NOMO-1 treated with dmso at 0.1 percent for 144 hours (cell line): ENCODE results near the gene IER5L.

Source experiments
- DNase-seq: peaks from one replicate; lab custom pipeline; 2025; ENCODE audit not compliant: unreplicated experiment; lab: John Stamatoyannopoulos, UW

The IER5L gene

GRCh38 chr9:129182122-129182521 lies 4.1 kb upstream of the IER5L start:
- DNase-seq, result no peak

GRCh38 chr9:129181246-129181645 lies 3.2 kb upstream of the IER5L start:
- no peak for DNase-seq

DNA sequence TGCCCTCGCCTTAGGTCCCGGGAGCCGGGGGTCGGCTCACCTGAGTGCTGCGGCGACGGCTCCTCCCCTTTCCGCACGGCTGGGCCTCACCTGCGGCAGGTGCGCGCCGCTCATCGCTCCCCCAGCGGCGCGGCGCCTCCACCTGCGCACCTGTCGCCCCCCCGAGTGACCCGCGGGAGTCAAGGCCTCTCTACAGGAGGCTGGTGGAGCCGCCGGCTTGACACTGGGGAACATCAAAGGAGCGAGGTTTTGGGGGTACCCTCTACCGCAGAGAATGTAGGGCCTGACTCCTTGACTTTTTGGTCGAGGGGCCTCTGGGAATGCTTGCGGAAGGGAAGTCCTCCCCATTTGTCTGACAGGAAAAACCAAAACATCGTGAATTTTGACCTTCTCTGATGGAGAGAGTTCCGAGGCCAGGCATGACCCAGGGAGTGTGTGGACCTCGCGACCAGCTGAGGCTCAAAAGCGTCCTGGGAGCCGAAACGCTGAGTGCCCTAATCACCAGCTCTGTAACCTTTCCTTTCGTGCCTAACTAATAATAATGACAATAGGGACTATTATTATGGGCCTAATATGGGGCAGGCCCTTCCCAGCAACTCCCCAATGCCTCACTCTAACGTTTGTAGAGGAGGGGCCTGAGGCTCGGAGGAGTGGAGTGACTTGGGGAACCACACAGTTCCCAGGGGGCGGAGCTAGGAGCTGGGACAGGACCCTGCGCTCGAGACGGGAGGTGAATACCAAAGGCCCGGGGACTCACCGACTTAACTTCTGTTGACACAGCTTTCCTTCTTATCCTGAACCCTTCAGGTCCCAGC lies 714 bp upstream of the IER5L start:
- no peak for DNase-seq

DNA sequence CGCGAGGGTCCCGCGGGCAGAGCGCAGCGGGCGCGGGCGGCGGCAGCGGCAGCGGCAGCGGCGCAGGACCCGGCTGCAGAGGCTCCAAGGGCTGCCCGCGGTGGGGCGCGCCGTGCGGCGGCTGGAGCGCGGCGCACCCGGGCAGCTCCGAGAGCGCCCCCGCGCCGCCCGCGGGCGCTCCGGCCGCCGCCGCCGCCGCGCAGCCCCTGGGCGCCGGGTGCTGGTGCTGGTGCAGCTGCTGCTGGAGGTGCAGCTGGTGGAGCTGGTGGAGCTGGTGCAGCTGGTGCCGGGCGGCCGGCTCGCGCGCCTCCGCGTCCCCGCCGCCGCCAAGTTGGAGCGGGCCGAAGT lies 644 bp downstream of the IER5L start:
- DNase-seq, result no peak

DNA sequence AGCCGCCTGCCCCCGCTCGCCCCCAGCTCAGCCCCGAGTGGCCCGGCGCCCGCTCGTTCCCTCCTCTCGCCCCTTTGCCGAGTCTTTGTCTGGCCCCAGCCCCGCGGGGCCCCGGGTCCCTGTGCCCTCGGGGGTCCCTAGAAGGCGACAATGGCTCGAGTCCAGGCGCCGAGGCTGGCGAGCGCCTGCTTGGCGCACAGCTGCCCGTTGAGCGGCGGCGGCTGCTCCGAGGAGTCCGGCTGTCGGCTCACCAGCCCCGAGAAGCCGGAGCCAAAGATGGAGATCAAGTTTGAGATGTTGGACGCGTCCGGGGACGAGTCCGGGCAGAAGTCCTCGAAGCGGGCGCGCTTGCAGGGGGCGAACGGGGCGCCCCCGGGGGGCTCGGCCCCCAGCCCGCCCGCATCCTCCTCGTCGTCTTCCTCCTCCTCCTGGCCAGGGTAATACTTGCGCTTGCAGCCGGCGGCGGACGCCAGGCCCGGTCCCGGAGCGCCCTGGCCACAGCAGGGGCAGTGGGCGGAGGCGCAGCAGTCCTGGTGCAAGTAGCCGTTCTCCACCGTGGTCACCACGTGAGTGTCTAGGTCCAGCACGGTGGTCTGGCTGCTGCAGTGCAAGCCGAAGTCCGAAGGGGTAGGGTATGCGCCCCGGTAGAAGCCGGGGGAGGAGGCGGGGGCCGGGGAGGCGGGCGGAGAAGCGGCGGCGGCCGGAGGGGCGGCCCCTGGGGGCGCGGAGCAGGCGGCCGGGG lies 1.2 kb downstream of the IER5L start:
- DNase-seq, result no peak

DNA sequence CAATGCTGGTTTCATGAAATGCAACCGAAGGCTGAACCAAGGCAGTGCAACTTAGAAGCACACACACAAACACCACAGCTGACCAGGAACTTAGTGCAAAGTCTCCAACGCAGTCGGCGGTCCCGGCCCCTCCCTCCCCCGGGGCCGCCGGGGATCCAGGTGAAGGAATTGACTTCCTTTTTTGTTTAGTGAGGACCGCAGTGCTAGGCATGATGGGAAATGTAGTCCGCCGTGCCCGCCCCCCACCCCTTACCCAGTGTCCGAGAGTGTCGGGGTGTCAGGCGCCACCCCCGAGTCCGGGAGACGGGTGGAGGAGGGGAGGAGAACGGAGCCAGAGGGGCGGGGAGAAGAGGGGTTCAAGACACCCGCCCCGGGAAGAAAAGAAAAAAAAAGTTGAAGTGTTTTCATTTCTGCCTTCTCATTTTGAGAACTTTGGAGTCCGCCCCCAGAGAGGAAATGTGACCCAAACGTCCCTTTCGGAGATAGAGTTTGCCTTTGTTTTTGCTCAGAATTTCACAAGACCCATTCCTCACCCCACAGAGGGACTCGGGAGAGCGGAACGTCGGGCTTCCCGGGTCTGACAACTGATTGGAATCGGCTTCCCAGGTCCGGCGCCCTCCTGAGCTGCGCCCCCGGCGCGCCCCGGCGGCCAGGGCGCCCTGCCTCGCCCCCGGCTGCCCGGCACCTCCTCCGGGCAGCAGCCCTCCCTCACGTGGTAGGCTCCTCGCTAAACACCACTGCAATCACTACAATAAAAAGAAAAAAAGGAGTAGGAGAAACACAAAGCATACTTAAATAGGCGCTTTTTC lies 2.0 kb downstream of the IER5L start:
- peak; percentile 82 for DNase-seq

DNA sequence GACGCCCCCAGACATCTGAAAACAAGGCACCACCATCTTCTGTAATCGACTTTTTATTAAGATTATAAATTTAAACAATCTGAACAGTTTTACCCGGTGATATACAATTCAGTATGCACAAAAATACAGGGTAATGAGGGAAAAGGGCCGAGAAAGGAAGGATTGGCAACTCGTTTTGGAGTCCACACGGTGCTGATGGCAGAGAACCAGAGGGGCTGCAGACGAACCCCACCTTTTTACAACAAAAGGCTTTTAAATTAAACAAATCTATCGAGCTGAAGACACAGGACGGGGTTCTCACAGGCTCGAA lies 2.6 kb downstream of the IER5L start:
- no peak for DNase-seq

DNA sequence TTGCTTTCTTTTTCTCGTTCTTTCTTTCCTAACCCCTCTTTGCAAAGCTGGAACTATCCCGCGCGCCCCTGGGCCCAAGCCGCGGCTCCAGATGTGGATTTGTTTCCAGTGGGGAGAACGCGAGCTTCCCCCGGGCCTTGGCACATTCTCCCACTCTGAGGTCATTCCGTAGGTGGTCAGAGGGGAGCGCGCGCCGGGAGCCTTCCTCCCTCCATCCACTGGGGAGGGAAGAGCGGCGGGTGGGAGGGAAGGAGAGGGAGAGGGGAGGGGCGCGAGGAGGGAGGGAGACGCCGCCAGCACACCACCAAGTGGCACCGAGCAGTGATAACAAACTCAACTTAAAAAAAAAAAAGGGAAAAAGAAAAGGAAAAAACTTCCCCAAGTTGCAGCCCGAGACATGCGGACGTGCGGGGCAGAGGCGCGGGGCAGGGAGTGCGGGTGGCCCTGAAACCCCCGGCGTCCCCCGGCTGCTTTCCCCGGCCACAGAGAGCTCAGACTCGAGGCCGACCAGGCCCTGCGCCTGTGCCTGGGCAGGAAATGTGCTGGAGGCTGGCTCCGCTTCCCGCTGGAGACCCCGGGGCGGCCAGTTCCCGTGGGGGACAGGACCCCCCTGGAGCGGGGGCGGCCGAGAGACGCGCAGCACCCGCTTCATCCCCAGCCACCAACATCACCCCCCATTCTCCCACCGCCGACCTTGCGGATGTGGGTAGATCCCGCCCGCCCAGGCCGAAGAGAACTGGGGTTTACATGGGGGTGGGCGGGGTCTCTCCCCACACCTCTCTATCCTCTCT lies 3.1 kb downstream of the IER5L start:
- DNase-seq, result peak; percentile 16

GRCh38 chr9:129174102-129174723 lies 3.8 kb downstream of the IER5L start:
- peak; percentile 43 for DNase-seq

- DNase-seq, result no peak
Observed at GRCh38 chr9:129173296-129174101, 4.6 kb downstream of the IER5L start.

- no peak for DNase-seq
Observed at GRCh38 chr9:129172816-129173215, 5.2 kb downstream of the IER5L start.

DNA sequence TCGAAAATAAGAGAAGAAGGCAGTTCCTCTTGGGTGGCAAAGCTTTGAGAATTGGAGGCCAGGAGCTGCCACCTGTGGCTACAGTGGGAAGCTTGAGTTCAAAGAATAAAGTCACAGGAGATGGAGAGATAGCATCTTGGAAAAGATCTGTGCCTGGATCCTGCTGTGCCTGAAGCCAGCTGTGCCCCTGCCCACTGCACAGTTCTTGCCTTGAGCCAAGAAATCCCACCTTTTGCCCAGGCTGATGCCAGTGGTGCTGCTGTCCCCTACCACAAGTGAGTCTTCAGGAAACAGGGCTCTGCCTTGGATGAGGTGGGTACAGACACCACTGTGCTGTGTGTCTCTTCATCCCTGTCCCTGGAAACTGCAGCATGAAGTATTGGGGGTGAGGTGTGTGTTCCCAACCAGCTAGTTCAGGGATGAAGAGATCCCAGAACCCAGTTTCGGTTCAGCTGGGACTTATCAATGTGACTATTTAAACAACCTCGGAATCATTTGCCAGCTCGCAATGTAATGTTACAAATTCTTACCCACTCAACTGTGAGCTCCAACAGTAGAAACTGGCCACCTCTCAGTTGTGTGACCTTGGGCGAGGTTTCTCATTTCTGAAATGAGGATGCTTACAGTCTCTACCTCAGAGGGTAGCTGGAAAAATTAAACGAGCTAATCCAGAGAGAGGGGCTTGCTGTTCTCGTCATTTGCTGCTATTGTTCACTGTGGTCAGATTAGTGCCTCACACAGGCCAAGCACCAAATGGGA lies 5.9 kb downstream of the IER5L start:
- no peak for DNase-seq

DNA sequence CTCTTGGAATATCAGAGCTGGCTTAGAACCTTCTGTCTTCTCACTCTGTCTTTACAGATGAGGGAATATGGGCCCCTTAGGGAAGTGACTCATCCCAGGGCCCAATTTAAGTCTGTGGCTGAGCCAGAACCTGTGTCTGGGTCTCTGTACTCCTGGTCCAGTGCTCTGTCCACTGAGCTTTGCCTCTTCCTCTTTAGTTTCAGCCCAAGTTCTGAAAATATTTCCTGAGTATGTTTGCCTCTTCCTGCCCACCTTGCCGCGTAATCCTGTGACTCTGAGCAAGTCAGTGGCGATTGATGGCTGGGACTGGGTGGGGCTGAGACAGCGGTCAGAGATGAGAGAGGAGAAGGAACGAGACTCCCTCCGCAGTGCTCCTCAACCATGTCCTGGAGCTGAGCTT lies 7.8 kb downstream of the IER5L start:
- DNase-seq, result no peak

GRCh38 chr9:129166623-129167557 lies 11.2 kb downstream of the IER5L start:
- DNase-seq, result peak; percentile 65

DNA sequence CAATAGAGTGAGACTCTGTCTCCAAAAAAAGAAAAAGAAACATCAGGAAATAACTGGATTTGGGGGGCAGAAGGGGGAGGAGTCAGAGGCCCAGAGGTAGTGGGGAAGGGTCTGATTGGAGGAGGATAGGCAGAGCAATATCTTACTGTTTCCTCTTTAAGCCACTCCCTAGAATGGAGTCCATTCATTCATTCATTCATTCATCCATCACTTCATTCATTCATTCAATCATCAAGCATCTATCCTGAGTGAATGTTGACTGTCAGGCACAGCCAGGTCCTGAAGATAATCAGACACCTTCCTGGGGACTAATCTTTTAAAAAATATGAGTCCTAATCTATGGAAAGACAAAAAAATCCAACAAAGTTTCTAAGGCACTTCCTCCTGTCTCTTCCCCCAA lies 12.9 kb downstream of the IER5L start:
- DNase-seq, result no peak

GRCh38 chr9:129164246-129164930 lies 13.7 kb downstream of the IER5L start:
- no peak for DNase-seq

DNA sequence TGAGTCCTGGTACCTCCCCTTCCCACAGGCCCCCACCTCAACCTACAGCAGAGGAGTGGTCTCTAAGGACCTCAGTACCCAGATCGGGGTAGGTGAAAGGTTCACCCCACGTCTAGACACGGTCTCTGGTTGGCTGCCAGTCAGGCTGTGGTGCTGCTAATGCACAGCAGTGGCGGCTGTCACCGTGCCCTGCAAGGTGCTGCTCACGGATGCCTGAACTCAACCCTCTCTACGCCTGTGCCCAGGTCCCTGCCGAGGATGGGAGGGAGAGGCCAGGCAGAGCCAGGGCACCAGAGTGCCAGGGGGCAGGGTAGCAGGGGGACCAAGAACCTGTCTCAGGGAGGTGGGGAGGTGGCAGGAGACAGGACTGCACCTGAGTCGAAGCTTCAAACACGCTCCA lies 14.3 kb downstream of the IER5L start:
- no peak for DNase-seq
